ENCODE measurements around the gene BPNT1.
A peak's percentile ranks its signal among the peaks of the same experiment; 100 is the strongest.
"Not testable (repeated sequence)": the region's sequence is repeated elsewhere in the genome, so short reads cannot be mapped to it uniquely, and the experiment has no call there.

BPNT1 gene

DNA sequence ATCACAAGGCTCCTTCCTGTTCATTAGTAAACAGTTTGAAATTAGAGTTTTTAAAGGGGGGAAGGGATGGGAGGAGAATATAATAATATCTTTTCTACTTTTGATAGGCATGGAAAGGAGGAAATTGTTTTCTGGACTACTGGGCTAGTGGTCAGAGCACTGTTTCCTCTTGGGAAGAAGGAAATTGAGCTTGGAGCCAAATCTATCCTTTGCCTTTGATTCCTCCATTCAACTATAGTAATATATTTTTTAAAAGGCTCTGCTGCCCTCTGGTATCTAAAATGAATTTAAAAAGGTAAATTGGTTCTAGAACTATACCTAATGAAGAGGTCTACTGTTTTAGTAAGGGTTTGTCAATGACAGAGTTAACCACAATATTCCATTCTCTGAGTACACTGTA lies 10.2 kb upstream of the BPNT1 start:
- no peak for DNase-seq (ENCODE audit: low read depth)
- H3K4me3 ChIP-seq (ENCODE audit: control insufficient read depth, low read depth, low read length): no peak overlapping the region
- TF ChIP-seq, protein P1, sequence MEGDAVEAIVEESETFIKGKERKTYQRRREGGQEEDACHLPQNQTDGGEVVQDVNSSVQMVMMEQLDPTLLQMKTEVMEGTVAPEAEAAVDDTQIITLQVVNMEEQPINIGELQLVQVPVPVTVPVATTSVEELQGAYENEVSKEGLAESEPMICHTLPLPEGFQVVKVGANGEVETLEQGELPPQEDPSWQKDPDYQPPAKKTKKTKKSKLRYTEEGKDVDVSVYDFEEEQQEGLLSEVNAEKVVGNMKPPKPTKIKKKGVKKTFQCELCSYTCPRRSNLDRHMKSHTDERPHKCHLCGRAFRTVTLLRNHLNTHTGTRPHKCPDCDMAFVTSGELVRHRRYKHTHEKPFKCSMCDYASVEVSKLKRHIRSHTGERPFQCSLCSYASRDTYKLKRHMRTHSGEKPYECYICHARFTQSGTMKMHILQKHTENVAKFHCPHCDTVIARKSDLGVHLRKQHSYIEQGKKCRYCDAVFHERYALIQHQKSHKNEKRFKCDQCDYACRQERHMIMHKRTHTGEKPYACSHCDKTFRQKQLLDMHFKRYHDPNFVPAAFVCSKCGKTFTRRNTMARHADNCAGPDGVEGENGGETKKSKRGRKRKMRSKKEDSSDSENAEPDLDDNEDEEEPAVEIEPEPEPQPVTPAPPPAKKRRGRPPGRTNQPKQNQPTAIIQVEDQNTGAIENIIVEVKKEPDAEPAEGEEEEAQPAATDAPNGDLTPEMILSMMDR (conservative IDR thresholded peaks at IDR 0.05; ENCODE audit: control insufficient read depth, insufficient read depth, low read depth, low read length): no peak

DNA sequence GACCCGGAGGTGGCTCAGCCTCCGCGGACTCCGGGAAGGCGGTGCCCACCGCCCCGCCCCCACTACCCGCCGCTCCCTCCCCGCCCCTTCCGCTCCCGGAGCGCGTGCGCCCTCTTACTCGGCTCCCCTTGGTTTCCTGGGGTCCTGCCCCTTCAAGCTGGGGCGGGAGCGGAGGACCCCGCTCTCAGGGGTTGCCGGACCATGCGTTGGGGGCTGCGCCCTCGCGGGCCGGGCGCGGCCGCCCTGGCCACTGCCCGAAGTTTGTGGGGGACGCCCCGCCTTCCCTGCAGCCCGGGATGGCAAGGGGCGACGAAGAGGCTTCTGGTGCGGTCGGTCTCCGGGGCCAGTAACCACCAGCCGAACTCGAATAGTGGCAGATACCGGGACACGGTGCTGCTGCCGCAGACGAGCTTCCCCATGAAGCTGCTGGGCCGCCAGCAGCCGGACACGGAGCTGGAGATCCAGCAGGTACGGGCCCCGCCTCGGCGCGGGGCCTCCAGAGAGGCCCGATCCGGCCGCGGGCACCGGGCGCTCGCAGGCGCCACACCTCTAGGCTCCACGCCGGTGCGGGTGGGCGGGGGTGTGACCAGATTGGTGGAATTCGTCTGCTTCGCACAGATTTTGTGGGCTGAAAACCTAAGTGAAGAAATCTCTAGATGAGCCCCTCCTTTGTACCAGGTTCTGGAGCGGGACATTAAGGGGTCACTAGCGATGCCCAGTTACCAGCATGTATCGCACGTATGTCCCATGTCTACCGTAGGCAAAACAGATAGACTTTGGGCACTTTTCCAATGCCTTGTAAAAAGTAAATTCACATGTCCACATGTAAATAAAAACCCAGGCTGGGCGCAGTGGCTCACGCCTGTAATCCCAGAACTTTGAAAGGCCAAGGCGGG lies 4.7 kb upstream of the BPNT1 start, which contains the start of gene IARS2:
Gene IARS2, plus strand, starts transcription at position 117 of the 896 bp plus-strand sequence. Its CDS starts 85 bp downstream, at position 202.
- peak within 1 kb of the TSS; percentile 68 for H3K4me3 ChIP-seq (ENCODE audit: control insufficient read depth, low read depth, low read length)
- TF ChIP-seq, protein P1 (conservative IDR thresholded peaks at IDR 0.05; ENCODE audit: control insufficient read depth, insufficient read depth, low read depth, low read length): no peak
- DNase-seq (ENCODE audit: low read depth): peak; percentile 74

DNA sequence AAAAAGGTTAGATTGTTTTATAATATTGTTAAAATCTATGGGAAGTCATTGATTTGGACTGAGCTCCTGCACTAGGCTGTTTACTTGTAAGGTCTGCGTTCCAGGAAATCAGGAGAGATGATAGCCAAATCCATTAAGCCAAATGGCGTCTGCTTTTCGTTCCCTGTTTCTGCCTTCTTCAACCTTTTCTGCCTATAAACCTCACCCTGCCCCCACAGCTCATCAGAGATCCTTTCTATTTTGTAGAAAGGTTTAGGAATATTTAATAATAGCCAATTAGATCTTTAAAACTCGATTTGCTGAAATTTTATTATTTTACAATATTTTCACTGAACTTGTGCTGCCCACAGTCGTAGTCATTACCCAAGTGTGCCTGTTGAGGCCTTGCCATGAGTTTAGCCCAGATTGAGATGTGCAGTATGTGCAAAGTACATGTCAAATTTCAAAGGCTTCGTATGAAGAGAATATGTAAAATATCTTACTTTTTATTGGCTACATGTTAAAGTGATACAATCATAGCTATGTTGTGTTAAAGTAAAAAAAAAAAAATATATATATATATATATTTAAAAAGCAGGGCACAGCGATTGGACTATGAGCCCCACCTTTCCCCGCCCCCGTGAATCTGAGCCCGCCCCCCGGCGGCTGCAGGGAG lies 3.9 kb upstream of the BPNT1 start:
- peak; percentile 3 for DNase-seq (ENCODE audit: low read depth)
- TF ChIP-seq, protein P1 (conservative IDR thresholded peaks at IDR 0.05; ENCODE audit: control insufficient read depth, insufficient read depth, low read depth, low read length): no peak
- H3K4me3 ChIP-seq (ENCODE audit: control insufficient read depth, low read depth, low read length): no peak overlapping the region

DNA sequence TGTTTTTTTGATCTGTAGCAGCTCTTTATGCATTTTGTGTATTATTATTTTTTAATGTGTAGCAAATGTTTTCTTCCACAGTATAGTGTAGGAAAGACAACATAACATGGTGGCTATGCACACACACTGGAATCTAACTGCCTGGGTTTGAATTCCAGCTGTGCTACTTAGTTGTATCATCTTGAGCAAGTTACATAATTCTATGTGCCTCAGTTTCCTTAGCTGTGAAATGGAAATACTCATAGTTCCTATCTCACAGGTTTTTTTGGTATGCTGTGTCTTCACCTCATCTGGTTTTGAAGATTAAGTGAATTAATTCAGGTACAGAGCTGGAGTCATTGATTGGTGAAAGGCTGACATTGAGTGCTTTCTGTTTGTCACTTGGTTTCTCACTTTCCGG lies 3.1 kb upstream of the BPNT1 start:
- no peak overlapping the region for H3K4me3 ChIP-seq (ENCODE audit: control insufficient read depth, low read depth, low read length)
- no peak for DNase-seq (ENCODE audit: low read depth)
- TF ChIP-seq, protein P1 (conservative IDR thresholded peaks at IDR 0.05; ENCODE audit: control insufficient read depth, insufficient read depth, low read depth, low read length): no peak

DNA sequence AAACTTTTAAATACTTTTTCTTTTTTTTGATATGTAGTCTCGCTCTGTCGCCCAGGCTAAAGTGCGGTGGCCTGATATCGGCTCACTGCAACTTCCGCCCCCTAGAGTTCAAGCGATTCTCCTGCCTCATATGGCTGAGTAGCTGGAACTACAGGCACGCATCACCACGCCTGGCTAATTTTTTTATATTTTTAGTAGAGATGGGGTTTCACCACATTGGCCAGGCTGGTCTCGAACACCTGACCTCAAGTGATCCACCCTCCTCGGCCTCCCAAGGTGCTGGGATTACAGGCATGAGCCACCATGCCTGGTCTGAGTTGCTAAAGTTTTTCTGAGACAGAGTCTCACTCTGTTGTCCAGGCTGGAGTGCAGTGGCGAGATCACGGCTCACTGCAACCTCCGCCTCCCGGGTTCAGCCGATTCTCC lies 3.3 kb downstream of the BPNT1 start:
- DNase-seq (ENCODE audit: low read depth); H3K4me3 ChIP-seq (ENCODE audit: control insufficient read depth, low read depth, low read length): not testable (repeated sequence)
- TF ChIP-seq, protein P1 (conservative IDR thresholded peaks at IDR 0.05; ENCODE audit: control insufficient read depth, insufficient read depth, low read depth, low read length): peak; percentile 0

DNA sequence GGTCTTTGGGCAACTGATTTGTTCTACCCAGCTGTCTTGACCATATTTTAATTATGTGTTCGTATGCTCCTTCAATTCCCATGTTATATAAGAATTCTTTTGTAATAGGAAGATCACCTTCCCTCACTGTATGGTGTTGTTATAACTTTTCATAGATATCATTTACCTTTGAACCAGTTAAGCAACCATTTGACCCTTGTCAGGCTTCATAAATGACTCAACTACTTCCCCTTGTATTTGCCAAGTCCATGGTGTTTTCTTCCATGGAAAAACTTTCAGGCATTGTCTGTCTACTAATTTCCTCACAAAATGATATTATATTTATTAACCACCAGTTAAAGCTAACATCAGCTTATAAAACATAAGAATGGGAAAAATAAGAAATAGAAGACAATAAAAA lies 5.1 kb downstream of the BPNT1 start:
- DNase-seq (ENCODE audit: low read depth): peak; percentile 43
- TF ChIP-seq, protein P1 (conservative IDR thresholded peaks at IDR 0.05; ENCODE audit: control insufficient read depth, insufficient read depth, low read depth, low read length): no peak
- no peak overlapping the region for H3K4me3 ChIP-seq (ENCODE audit: control insufficient read depth, low read depth, low read length)
